Measurements from ENCODE around the gene ANKRD36B. TPM values are rescaled to one million over a fixed set of nuclear protein-coding genes. Genes with fewer than 3 reads are reported as not detected.

ANKRD36B gene
- total and polyA plus RNA-seq, 2 donors (not counting 1 experiment from before 2014, with no cell fraction given), result 7.8 to 81.3 TPM

Other genes starting within 250 kb of the ANKRD36B start
- gene COX5B, start 56.2 kb upstream of the ANKRD36B start, total RNA-seq, result 104 and 111 TPM in 2 replicates
- gene COX5B, start 56.2 kb upstream of the ANKRD36B start, polyA plus RNA-seq, result 118 and 164 TPM in 2 replicates
- gene ACTR1B, start 74.2 kb upstream of the ANKRD36B start, total RNA-seq, result 69.0 and 70.2 TPM in 2 replicates
- gene ACTR1B, start 74.2 kb upstream of the ANKRD36B start, polyA plus RNA-seq, result 143 and 155 TPM in 2 replicates
- gene C2orf92, start 79.8 kb upstream of the ANKRD36B start, total RNA-seq, result 18.9 and 23.1 TPM in 2 replicates
- 15.3 and 19.0 TPM in 2 replicates for gene C2orf92, start 79.8 kb upstream of the ANKRD36B start, polyA plus RNA-seq
- gene ZAP70, start 123.7 kb upstream of the ANKRD36B start, total RNA-seq, result 3.4 and 4.4 TPM in 2 replicates
- 20.5 and 61.5 TPM in 2 replicates for gene ZAP70, start 123.7 kb upstream of the ANKRD36B start, polyA plus RNA-seq